HG03108 (cell line): ENCODE results near the gene NRXN3.
"Not testable (repeated sequence)": the region's sequence is repeated elsewhere in the genome, so short reads cannot be mapped to it uniquely, and the experiment has no call there.

Source experiments
- ATAC-seq: cut with Tn5 transposase; IDR thresholded peaks from one replicate; pipeline ENCODE4 v1.9.1; 2021; ENCODE audit warnings: moderate library complexity; ENCODE audit not compliant: unreplicated experiment

NRXN3 gene

GRCh38 chr14:78399316-78399889 is 229.2 kb downstream of the NRXN3 start:
- no peak for ATAC-seq

GRCh38 chr14:78401866-78402265 is 231.7 kb downstream of the NRXN3 start:
- no peak for ATAC-seq

- peak; percentile 76 for ATAC-seq
Measured at GRCh38 chr14:78403278-78403815, 233.2 kb downstream of the NRXN3 start.

DNA sequence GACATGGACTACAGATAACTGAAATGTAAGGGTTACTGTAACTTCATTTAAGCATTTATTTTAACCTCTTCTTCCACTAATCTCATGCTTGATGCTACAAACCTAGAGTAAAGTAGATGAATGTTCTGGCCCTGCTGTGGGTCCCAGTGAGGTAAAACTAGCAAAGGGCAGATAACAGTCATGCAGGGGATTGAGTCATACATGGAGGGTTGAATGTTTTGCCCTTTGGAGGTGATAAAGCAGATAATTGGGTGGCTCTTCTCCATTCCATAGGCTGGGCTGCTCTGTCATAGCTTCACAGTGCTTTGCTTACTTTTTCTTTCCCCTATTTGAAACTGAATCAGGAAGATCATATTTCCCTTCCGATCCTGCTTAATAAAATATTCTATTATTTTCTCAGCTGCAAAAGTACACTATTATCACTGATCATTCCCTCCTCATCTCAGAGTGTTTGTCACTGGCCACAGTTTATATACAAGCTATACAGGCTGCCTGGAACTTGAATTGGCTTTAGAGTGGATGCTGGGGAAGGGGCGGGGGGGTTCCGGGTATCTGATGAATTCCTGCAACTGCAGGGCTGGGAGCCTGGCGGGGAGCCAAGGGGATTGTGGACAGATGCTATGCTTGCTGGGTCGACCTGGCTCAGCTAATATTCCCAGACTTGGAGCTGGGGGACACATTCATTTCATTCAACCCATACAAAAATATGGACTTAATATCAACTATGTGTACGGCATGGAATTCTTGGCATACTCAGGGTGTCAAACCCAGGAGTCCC is 235.1 kb downstream of the NRXN3 start:
- no peak for ATAC-seq

DNA sequence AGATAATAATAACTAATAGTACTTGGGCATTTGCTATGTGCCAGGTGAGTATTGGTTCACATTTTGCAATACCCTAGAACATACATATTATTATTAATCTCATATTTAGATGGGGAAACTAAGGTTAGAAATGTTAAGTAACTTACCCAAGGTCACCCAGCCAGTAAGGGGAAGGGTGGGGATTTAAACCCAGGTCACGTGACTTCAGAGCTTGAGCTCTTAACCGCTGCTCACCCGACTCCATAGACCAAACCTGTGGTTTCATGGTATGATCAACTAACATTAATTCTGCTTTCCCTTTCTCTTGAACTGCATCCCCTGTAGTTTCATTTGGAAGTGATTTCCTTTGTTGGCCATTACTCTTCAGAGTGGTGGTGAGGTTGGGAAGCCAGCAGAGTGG is 242.3 kb downstream of the NRXN3 start:
- ATAC-seq, result no peak

GRCh38 chr14:78414172-78414571 is 244.0 kb downstream of the NRXN3 start:
- ATAC-seq, result no peak

- no peak for ATAC-seq
Measured at GRCh38 chr14:78417532-78417931, 247.4 kb downstream of the NRXN3 start.

- ATAC-seq, result no peak
Measured at GRCh38 chr14:78424311-78424710, 254.1 kb downstream of the NRXN3 start.

DNA sequence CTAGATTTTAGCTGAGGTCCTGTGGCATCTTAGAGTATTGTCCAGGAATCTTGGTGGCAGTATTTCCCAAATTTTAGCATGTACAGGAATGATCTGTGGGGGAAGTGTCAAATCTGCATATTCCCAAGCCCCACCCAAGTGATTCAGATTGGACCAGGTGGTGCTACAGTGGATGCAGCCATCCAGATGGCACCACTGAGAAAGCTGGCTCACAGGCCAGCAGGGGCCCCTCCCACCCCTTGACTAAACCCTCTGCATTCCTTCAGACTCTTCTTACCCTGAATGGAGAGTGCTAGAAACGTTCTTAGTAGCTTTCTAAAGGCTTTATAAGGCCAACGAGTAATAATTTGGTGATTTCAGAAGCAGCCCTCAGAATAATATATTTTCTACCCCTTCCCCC is 255.2 kb downstream of the NRXN3 start:
- no peak for ATAC-seq

DNA sequence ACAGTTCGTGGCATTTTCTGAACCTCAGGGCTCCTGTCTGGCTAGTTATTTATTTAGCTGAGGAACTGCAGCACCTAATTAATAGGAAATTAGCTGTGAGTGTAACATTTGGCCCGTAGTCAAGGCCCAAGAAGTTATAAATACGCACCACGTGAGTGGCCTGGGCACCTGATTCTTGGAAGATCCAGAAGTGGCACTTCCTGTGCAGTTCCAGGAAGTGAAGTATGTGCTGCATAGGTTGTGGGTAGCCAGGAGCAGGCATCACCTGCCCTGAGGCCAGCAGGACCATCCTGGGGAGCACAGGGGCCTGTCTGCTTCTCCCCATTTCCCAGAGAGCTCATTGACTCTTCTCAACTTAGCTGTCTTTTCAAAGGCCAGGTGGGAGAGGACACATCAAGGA is 255.6 kb downstream of the NRXN3 start:
- ATAC-seq, result no peak

GRCh38 chr14:78432046-78432445 is 261.9 kb downstream of the NRXN3 start:
- no peak for ATAC-seq

GRCh38 chr14:78437448-78437847 is 267.3 kb downstream of the NRXN3 start:
- ATAC-seq, result not testable (repeated sequence)

DNA sequence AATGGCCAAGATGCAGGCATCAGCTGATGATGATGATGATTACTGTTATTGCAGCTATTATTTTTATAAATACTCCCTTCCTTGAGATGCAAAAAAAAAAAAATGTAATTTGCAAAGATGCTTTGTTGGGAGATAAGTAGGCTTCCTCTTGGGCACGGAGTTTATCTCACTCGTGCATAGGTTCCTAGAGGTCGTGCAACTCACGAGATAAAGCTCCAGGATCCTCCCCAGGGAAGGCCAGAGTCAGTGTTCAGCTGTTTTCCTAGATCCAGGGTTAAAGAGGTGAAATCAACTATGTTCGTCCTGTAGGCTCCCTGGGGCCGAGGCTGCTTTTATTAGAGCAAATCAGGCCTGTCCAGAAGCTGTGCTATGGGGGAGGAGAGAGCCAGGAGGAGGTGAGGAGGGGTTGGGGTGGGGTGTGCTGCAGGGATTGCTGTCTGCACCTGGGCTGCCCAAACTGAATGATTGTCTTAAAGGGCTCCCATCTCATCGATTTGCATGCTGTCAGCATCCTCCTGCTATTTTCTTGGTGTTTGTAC is 270.3 kb downstream of the NRXN3 start:
- ATAC-seq, result no peak

DNA sequence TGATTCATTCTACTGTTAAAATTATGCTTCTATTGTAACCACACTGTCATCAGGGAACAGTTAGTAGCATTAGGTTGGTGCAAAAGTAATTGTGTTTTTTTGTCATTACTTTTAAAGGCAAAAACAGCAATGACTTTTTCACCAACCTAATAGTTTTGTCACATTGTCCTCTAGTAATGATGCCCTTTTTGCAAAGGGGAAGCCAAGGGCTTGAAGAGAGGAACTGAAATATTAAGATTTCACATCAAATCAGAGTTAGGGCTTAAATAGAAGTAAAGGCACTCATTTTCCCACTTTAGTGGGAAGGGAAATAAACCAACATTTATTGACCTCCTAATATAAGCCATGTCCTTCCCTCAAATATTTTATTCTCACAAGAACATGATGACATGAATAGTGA is 273.7 kb downstream of the NRXN3 start:
- no peak for ATAC-seq

- no peak for ATAC-seq
Measured at GRCh38 chr14:78445275-78445674, 275.1 kb downstream of the NRXN3 start.

GRCh38 chr14:78446807-78447206 is 276.6 kb downstream of the NRXN3 start:
- ATAC-seq, result no peak

GRCh38 chr14:78448164-78449094 is 278.3 kb downstream of the NRXN3 start:
- ATAC-seq, result no peak

- ATAC-seq, result no peak
Measured at GRCh38 chr14:78450669-78451318, 280.6 kb downstream of the NRXN3 start.

DNA sequence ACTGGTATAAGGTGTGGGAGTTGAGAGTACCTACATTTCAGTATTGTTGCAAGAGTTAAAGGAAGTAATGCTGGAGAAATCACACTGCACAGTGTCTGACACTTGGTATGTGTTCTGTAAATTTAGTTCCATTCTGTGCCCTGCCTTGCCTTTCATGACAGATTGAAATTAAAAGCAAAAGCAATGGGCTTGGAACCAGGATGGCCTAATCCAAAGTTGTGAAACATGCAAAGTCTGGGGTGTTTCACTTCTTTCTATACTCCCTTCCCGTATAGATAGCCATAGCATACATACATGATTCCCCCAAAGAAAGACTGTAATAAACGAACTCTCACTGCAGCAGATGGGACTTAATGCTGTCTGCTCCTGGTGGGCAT is 281.1 kb downstream of the NRXN3 start:
- ATAC-seq, result no peak

- no peak for ATAC-seq
Measured at GRCh38 chr14:78455896-78456435, 285.8 kb downstream of the NRXN3 start.
